Testis (tissue), 3 donors: Measurements from ENCODE around the gene KRTAP4-1. TPM values are rescaled to one million over a fixed set of nuclear protein-coding genes. Genes with fewer than 3 reads are reported as not detected.
"Not testable (repeated sequence)": the region's sequence is repeated elsewhere in the genome, so short reads cannot be mapped to it uniquely, and the experiment has no call there.

Source experiments
- DNase-seq: peaks from one replicate; pipeline ENCODE4 v3.0.0-alpha.2; 2019
- H3K27ac ChIP-seq, 2 donors: fragments of 200-600 bp; sonication (generic); one replicate each; pipeline ENCODE4 v1.5.1; 2019
- H3K27me3 ChIP-seq: fragments of 200-600 bp; sonication (generic); one replicate; pipeline ENCODE4 v1.5.1; 2019
- H3K36me3 ChIP-seq: fragments of 200-600 bp; sonication (generic); one replicate; pipeline ENCODE4 v1.5.1; 2017; ENCODE audit warnings: low read depth; ENCODE audit errors: missing control alignments
- H3K4me1 ChIP-seq: fragments of 200-600 bp; sonication (generic); one replicate; pipeline ENCODE4 v1.5.1; 2019
- H3K4me3 ChIP-seq, 2 donors: fragments of 200-600 bp; sonication (generic); one replicate each; pipeline ENCODE4 v1.5.1; 2017 to 2019
- H3K9me3 ChIP-seq: fragments of 200-600 bp; sonication (generic); one replicate; pipeline ENCODE4 v1.5.1; 2017
- POLR2A ChIP-seq: fragments of 450-650 bp; IDR thresholded peaks from one replicate; pipeline ENCODE4 v1.6.1; 2017; ENCODE audit warnings: antibody characterized with exemption, mild to moderate bottlenecking, moderate library complexity
- WGBS, 2 donors: methylation state at CpG; one replicate each; pipeline ENCODE4 v1.1.5; 2018; 5-methylcytosine and 5-hydroxymethylcytosine counted together
- intact Hi-C: fragments of 100-400 bp; cut with DNase I; formaldehyde crosslinking; loops from one replicate; pipeline ENCODE4 v1.15.1; 2023; ENCODE audit warnings: low total_unique reads
- polyA plus RNA-seq: library from polyadenylated mRNA; stranded (reverse); fragments of 350-450 nt; fragmentation: Illumina TruSeq; extraction: RNeasy Lipid Tissue Mini Kit (QIAGEN cat#74804); gene quantifications from one replicate; pipeline ENCODE4 v1.2.3, GENCODE V29; 2014; ENCODE audit warnings: low read depth, low replicate concordance; ENCODE audit not compliant: insufficient read depth
- small RNA-seq, 2 donors: library from RNA; depleted of rRNA; stranded (forward); fragments of <200 nt; gene quantifications; one replicate each; pipeline ENCODE3, GENCODE V24; 2016
- total RNA-seq, 2 donors: library from RNA; depleted of rRNA; stranded (reverse); fragments of >200 nt; gene quantifications; one replicate each; pipeline ENCODE4 v1.2.3, GENCODE V29; 2016
- TF ChIP-seq, protein P1 (sequence below), 3 experiments: fragments of 450-650 bp in 2 of 3; fragments of 200-600 bp in 1 of 3; sonication (generic) in 1 of 3; IDR thresholded peaks; one replicate each; pipeline ENCODE4 v1.5.1; 2016 to 2019; ENCODE audit warnings: antibody characterized with exemption in 3 of 3, mild to moderate bottlenecking in 2 of 3, moderate library complexity in 1 of 3

The KRTAP4-1 gene
- total and polyA plus RNA-seq, 3 donors from 2014 or later, result not detected

DNA sequence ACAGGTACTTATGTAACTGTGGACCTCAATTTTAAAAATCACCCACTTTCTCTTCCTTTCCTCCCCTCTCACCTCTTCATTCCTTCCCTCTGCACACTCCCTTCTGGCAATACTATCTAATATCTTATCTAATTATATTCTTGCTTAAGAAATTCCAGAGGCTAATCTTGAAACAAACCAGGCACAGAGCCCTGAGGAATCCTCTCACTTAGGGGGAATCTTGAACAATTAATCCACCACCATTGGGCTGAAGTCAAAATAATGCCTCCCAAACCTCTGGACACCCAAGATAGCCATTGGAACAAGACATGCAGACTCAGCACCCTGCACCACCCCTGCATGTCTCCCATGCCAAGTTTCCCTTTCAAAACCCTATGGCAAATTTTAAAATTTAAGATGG lies 43.4 kb downstream of the KRTAP4-1 start:
- H3K27ac ChIP-seq, result no peak overlapping the region
- intact Hi-C loops, result no loop called here
- TF ChIP-seq POLR2A, result no peak
- TF ChIP-seq, protein P1, sequence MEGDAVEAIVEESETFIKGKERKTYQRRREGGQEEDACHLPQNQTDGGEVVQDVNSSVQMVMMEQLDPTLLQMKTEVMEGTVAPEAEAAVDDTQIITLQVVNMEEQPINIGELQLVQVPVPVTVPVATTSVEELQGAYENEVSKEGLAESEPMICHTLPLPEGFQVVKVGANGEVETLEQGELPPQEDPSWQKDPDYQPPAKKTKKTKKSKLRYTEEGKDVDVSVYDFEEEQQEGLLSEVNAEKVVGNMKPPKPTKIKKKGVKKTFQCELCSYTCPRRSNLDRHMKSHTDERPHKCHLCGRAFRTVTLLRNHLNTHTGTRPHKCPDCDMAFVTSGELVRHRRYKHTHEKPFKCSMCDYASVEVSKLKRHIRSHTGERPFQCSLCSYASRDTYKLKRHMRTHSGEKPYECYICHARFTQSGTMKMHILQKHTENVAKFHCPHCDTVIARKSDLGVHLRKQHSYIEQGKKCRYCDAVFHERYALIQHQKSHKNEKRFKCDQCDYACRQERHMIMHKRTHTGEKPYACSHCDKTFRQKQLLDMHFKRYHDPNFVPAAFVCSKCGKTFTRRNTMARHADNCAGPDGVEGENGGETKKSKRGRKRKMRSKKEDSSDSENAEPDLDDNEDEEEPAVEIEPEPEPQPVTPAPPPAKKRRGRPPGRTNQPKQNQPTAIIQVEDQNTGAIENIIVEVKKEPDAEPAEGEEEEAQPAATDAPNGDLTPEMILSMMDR (IDR thresholded peaks at IDR 0.05), result no peak

DNA sequence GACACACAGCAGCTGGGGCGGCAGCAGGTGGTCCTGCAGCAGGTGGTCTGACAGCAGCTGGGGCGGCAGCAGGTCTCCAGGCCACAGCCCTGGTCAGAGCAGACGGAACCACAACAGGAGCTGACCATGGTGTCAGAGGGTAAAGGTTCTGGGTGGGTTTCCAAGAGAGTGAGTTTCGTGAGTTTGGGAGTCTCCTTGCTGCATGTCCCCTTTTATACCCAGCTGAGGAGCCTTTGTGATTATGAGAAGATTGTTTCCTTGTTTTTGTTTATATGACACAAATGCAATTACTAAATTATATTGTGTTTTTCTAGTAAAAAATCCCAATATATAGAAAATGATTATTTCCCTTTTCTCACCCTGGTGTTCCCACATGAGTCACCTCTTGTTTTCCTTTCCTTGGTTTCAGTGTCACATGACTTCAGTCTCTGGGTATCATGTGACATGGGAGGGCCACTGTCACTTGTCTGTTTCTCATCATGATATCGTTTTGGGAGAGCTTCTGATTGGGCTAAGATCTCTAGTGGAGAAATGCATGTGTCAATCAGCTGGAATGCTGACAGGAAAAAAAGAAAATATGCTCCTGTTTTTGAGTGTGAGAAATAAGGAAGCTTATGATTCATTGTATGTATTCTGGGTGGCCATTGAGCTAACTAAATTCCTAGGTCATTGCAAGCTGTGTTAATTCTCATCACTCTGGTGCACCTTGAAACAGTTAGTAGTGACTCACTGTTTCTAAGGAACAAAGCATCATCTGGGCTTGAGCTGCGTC lies 44.2 kb downstream of the KRTAP4-1 start, which contains the start of gene KRTAP4-6:
KRTAP4-6 (minus strand) TSS at position 185 of the 772 bp plus-strand sequence; CDS start at position 128, 57 bp downstream.
- no peak for DNase-seq
- TF ChIP-seq POLR2A, result no peak
- TF ChIP-seq, protein P1 (IDR thresholded peaks at IDR 0.05), result no peak
- no peaks in the 10 kb centered on the region for H3K36me3 ChIP-seq

More for the DNA sequence above, 43.4 kb downstream of the KRTAP4-1 start:
- DNase-seq, result no peak
- no peak overlapping the region for H3K4me3 ChIP-seq
- no peaks in the 10 kb centered on the region for H3K36me3 ChIP-seq
- H3K4me1 ChIP-seq, result no peaks in the 10 kb centered on the region
- H3K27me3 ChIP-seq, result no peaks in the 10 kb centered on the region
- no peaks in the 10 kb centered on the region for H3K9me3 ChIP-seq

DNA sequence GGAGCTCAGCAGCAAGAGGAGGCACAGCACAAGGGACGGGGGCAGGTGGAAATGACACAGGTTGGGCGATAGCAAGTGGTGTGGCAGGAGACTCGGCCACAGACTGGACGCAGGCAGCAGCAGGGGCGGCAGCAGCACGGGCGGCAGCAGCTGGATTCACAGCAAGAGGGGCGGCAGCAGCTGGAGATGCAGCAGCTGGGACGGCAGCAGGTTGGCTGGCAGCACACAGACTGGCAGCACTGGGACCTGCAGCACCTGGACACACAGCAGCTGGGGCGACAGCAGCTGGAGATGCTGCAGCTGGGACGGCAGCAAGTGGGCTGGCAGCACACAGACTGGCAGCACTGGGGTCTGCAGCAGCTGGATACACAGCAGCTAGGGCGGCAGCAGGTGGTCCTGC lies 44.8 kb downstream of the KRTAP4-1 start:
- intact Hi-C loops, H3K27ac ChIP-seq, H3K9me3 ChIP-seq, H3K4me3 ChIP-seq, H3K4me1 ChIP-seq, DNase-seq, H3K27me3 ChIP-seq, H3K36me3 ChIP-seq: not testable (repeated sequence)
- 87 to 93% methylated on average over 11 to 12 of the region's 12 CpGs for WGBS, 2 donors

More for the DNA sequence above, 44.2 kb downstream of the KRTAP4-1 start, which contains the start of gene KRTAP4-6:
- Histone ChIP-seq H3K4me1 (no peaks in the 10 kb centered on the region), H3K4me3 (no peak within 1 kb of the TSS), H3K9me3 (no peaks in the 10 kb centered on the region), H3K27ac (no peak within 1 kb of the TSS), H3K27me3 (no peaks in the 10 kb centered on the region)
- intact Hi-C loops, result no loop called here
- 76 to 84% methylated on average over 4 to 6 of the region's 6 CpGs for WGBS, 2 donors

Small RNAs within 50 kb of the gene (small RNA-seq; reads per million reads assigned to genes)
- 0 reads per million in 2 donors for gene KRTAP4-17P

Other genes starting within 250 kb of the KRTAP4-1 start
Only the 30 nearest of the 41 such genes appear.
- gene KRTAP1-5, start 157.7 kb downstream of the KRTAP4-1 start, total RNA-seq, result not detected
- not detected for gene KRTAP1-5, start 157.7 kb downstream of the KRTAP4-1 start, polyA plus RNA-seq
- gene KRTAP1-4, start 154.7 kb downstream of the KRTAP4-1 start, total RNA-seq, result not detected
- gene KRTAP1-4, start 154.7 kb downstream of the KRTAP4-1 start, polyA plus RNA-seq, result not detected
- not detected for gene KRTAP1-3, start 150.0 kb downstream of the KRTAP4-1 start, total RNA-seq
- not detected for gene KRTAP1-3, start 150.0 kb downstream of the KRTAP4-1 start, polyA plus RNA-seq
- gene KRTAP1-1, start 143.5 kb downstream of the KRTAP4-1 start, total RNA-seq, result not detected
- gene KRTAP1-1, start 143.5 kb downstream of the KRTAP4-1 start, polyA plus RNA-seq, result not detected
- not detected for gene KRTAP2-1, start 137.6 kb downstream of the KRTAP4-1 start, total RNA-seq
- not detected for gene KRTAP2-1, start 137.6 kb downstream of the KRTAP4-1 start, polyA plus RNA-seq
- not detected for gene KRTAP2-2, start 129.7 kb downstream of the KRTAP4-1 start, total RNA-seq
- not detected for gene KRTAP2-2, start 129.7 kb downstream of the KRTAP4-1 start, polyA plus RNA-seq
- not detected for gene KRTAP2-3, start 124.8 kb downstream of the KRTAP4-1 start, total RNA-seq
- not detected for gene KRTAP2-3, start 124.8 kb downstream of the KRTAP4-1 start, polyA plus RNA-seq
- not detected for gene KRTAP2-4, start 119.0 kb downstream of the KRTAP4-1 start, total RNA-seq
- gene KRTAP2-4, start 119.0 kb downstream of the KRTAP4-1 start, polyA plus RNA-seq, result not detected
- not detected for gene KRTAP4-7, start 100.8 kb downstream of the KRTAP4-1 start, total RNA-seq
- not detected for gene KRTAP4-7, start 100.8 kb downstream of the KRTAP4-1 start, polyA plus RNA-seq
- gene KRTAP4-8, start 86.8 kb downstream of the KRTAP4-1 start, total RNA-seq, result not detected
- gene KRTAP4-8, start 86.8 kb downstream of the KRTAP4-1 start, polyA plus RNA-seq, result not detected
- not detected for gene KRTAP4-16, start 82.7 kb downstream of the KRTAP4-1 start, total RNA-seq
- not detected for gene KRTAP4-16, start 82.7 kb downstream of the KRTAP4-1 start, polyA plus RNA-seq
- gene KRTAP4-9, start 79.5 kb downstream of the KRTAP4-1 start, total RNA-seq, result not detected
- gene KRTAP4-9, start 79.5 kb downstream of the KRTAP4-1 start, polyA plus RNA-seq, result not detected
- not detected for gene KRTAP4-11, start 66.5 kb downstream of the KRTAP4-1 start, total RNA-seq
- gene KRTAP4-11, start 66.5 kb downstream of the KRTAP4-1 start, polyA plus RNA-seq, result not detected
- gene KRTAP4-12, start 60.7 kb downstream of the KRTAP4-1 start, total RNA-seq, result not detected
- gene KRTAP4-12, start 60.7 kb downstream of the KRTAP4-1 start, polyA plus RNA-seq, result not detected
- gene KRTAP4-6, start 44.4 kb downstream of the KRTAP4-1 start, total RNA-seq, result not detected
- not detected for gene KRTAP4-6, start 44.4 kb downstream of the KRTAP4-1 start, polyA plus RNA-seq
- not detected for gene KRTAP4-5, start 35.1 kb downstream of the KRTAP4-1 start, total RNA-seq
- gene KRTAP4-5, start 35.1 kb downstream of the KRTAP4-1 start, polyA plus RNA-seq, result not detected
- not detected for gene KRTAP4-4, start 24.2 kb downstream of the KRTAP4-1 start, total RNA-seq
- gene KRTAP4-4, start 24.2 kb downstream of the KRTAP4-1 start, polyA plus RNA-seq, result not detected
- gene KRTAP4-3, start 16.7 kb downstream of the KRTAP4-1 start, total RNA-seq, result not detected
- gene KRTAP4-3, start 16.7 kb downstream of the KRTAP4-1 start, polyA plus RNA-seq, result not detected
- gene KRTAP4-2, start 6.7 kb downstream of the KRTAP4-1 start, total RNA-seq, result not detected
- gene KRTAP4-2, start 6.7 kb downstream of the KRTAP4-1 start, polyA plus RNA-seq, result not detected
- gene KRTAP9-1, start 5.0 kb upstream of the KRTAP4-1 start, total RNA-seq, result not detected
- not detected for gene KRTAP9-1, start 5.0 kb upstream of the KRTAP4-1 start, polyA plus RNA-seq
- not detected for gene KRTAP9-2, start 41.7 kb upstream of the KRTAP4-1 start, total RNA-seq
- not detected for gene KRTAP9-2, start 41.7 kb upstream of the KRTAP4-1 start, polyA plus RNA-seq
- not detected for gene KRTAP9-3, start 47.5 kb upstream of the KRTAP4-1 start, total RNA-seq
- not detected for gene KRTAP9-3, start 47.5 kb upstream of the KRTAP4-1 start, polyA plus RNA-seq
- not detected for gene KRTAP9-8, start 53.1 kb upstream of the KRTAP4-1 start, total RNA-seq
- not detected for gene KRTAP9-8, start 53.1 kb upstream of the KRTAP4-1 start, polyA plus RNA-seq
- not detected for gene KRTAP9-4, start 64.8 kb upstream of the KRTAP4-1 start, total RNA-seq
- not detected for gene KRTAP9-4, start 64.8 kb upstream of the KRTAP4-1 start, polyA plus RNA-seq
- not detected for gene KRTAP9-9, start 70.5 kb upstream of the KRTAP4-1 start, total RNA-seq
- not detected for gene KRTAP9-9, start 70.5 kb upstream of the KRTAP4-1 start, polyA plus RNA-seq
- not detected for gene KRTAP9-6, start 80.5 kb upstream of the KRTAP4-1 start, total RNA-seq
- not detected for gene KRTAP9-6, start 80.5 kb upstream of the KRTAP4-1 start, polyA plus RNA-seq
- under 1 TPM in 1 of 2 donors, not detected in 1; 0.47 TPM for gene KRTAP9-7, start 90.8 kb upstream of the KRTAP4-1 start, total RNA-seq
- not detected for gene KRTAP9-7, start 90.8 kb upstream of the KRTAP4-1 start, polyA plus RNA-seq
- gene KRTAP29-1, start 117.9 kb upstream of the KRTAP4-1 start, total RNA-seq, result not detected
- gene KRTAP29-1, start 117.9 kb upstream of the KRTAP4-1 start, polyA plus RNA-seq, result not detected
- not detected for gene KRTAP16-1, start 124.4 kb upstream of the KRTAP4-1 start, total RNA-seq
- gene KRTAP16-1, start 124.4 kb upstream of the KRTAP4-1 start, polyA plus RNA-seq, result not detected
- gene KRTAP17-1, start 130.8 kb upstream of the KRTAP4-1 start, total RNA-seq, result not detected
- gene KRTAP17-1, start 130.8 kb upstream of the KRTAP4-1 start, polyA plus RNA-seq, result not detected